ENCODE results near the gene TRIM65. TPM values are rescaled to one million over a fixed set of nuclear protein-coding genes. Genes with fewer than 3 reads are reported as not detected.

The TRIM65 gene
- total and polyA plus RNA-seq, 2 of the 13 experiments (the other 11 are each of a cell fraction or from before 2014, with no cell fraction given): 10.3 to 22.4 TPM

DNA sequence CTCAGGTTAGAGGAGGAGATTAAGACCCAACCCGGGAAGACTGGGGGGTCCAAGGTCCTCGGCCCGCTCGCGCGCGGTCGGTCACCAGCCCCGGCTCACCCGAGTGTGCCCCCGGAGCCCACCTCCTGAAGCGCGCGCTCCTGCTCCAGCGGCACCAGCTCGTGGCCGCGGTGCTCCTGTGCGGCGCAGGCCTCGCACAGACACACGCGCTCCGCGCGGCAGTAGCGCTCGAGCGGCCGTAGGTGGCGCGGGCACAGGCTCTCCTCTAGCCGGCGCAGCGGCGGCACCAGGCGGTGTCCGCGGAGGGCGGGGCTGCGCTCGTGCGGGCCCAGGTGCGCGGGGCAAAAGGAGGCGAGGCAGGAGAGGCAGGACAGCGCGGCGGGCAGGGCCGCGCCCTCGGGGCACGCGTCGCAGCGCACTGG is 19.0 kb downstream of the TRIM65 start (continued):
- TF ChIP-seq ZBTB14 (CRISPR knock-in tag; IDR thresholded peaks at IDR 0.05) (peak; percentile 78), GZF1 (CRISPR knock-in tag; IDR thresholded peaks at IDR 0.05) (no peak), ZNF235 (CRISPR knock-in tag; IDR thresholded peaks at IDR 0.05; ENCODE audit: borderline replicate concordance) (peak; percentile 69; the same call in 1 of the 2 replicates), AGO1 (IDR thresholded peaks at IDR 0.05; ENCODE audit: low read depth, low read length, poor library complexity, severe bottlenecking) (peak; percentile 99), ZNF329 (CRISPR knock-in tag; IDR thresholded peaks at IDR 0.05; ENCODE audit: low read depth) (0 out of 2 replicates have a peak, but pooled peaks have one; percentile 67), ATM (IDR thresholded peaks at IDR 0.05; ENCODE audit: borderline replicate concordance) (no peak), ZNF784 (CRISPR knock-in tag; IDR thresholded peaks at IDR 0.05; ENCODE audit: borderline replicate concordance) (peak; percentile 87; the same call in 1 of the 2 replicates), ARID2 (CRISPR knock-in tag; IDR thresholded peaks at IDR 0.05; ENCODE audit: borderline replicate concordance) (peak; percentile 72; the same call in 1 of the 2 replicates), ISL2 (CRISPR knock-in tag; IDR thresholded peaks at IDR 0.05) (no peak), ZNF414 (CRISPR knock-in tag; IDR thresholded peaks at IDR 0.05) (no peak; the same call in 1 of the 2 replicates), MTA1 (CRISPR knock-in tag; IDR thresholded peaks at IDR 0.05; ENCODE audit: borderline replicate concordance) (no peak), RBFOX2 (IDR thresholded peaks at IDR 0.05; ENCODE audit: low read depth, low read length) (peak; percentile 98), ZNF773 (CRISPR knock-in tag; IDR thresholded peaks at IDR 0.05; ENCODE audit: borderline replicate concordance) (peak; percentile 91; the same call in 1 of the 2 replicates), ZNF333 (CRISPR knock-in tag; IDR thresholded peaks at IDR 0.05; ENCODE audit: borderline replicate concordance) (0 out of 2 replicates have a peak, but pooled peaks have one; percentile 11), PHB2 (IDR thresholded peaks at IDR 0.05; ENCODE audit: partially characterized antibody) (no peak), FOXO1 (CRISPR knock-in tag; IDR thresholded peaks at IDR 0.05) (peak; percentile 67; the same call in 1 of the 2 replicates), CENPX (CRISPR knock-in tag; IDR thresholded peaks at IDR 0.05) (no peak), ZBTB25 (CRISPR knock-in tag; IDR thresholded peaks at IDR 0.05) (0 out of 2 replicates have a peak, but pooled peaks have one; percentile 7), ZNF737 (CRISPR knock-in tag; IDR thresholded peaks at IDR 0.05; ENCODE audit: borderline replicate concordance) (no peak), NCOA1 (CRISPR knock-in tag; IDR thresholded peaks at IDR 0.05) (no peak), PPARG (CRISPR knock-in tag; conservative IDR thresholded peaks at IDR 0.05) (no peak), SMARCC2 (IDR thresholded peaks at IDR 0.05) (no peak), POGZ (CRISPR knock-in tag; IDR thresholded peaks at IDR 0.05) (no peak; the same call in 1 of the 2 replicates)
- TF ChIP-seq, protein P1, sequence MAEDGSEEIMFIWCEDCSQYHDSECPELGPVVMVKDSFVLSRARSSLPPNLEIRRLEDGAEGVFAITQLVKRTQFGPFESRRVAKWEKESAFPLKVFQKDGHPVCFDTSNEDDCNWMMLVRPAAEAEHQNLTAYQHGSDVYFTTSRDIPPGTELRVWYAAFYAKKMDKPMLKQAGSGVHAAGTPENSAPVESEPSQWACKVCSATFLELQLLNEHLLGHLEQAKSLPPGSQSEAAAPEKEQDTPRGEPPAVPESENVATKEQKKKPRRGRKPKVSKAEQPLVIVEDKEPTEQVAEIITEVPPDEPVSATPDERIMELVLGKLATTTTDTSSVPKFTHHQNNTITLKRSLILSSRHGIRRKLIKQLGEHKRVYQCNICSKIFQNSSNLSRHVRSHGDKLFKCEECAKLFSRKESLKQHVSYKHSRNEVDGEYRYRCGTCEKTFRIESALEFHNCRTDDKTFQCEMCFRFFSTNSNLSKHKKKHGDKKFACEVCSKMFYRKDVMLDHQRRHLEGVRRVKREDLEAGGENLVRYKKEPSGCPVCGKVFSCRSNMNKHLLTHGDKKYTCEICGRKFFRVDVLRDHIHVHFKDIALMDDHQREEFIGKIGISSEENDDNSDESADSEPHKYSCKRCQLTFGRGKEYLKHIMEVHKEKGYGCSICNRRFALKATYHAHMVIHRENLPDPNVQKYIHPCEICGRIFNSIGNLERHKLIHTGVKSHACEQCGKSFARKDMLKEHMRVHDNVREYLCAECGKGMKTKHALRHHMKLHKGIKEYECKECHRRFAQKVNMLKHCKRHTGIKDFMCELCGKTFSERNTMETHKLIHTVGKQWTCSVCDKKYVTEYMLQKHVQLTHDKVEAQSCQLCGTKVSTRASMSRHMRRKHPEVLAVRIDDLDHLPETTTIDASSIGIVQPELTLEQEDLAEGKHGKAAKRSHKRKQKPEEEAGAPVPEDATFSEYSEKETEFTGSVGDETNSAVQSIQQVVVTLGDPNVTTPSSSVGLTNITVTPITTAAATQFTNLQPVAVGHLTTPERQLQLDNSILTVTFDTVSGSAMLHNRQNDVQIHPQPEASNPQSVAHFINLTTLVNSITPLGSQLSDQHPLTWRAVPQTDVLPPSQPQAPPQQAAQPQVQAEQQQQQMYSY (CRISPR knock-in tag; IDR thresholded peaks at IDR 0.05): no peak; the same call in 1 of the 2 replicates

All from HepG2 (cell line).